ENCODE data around the gene GMFB.

DNA sequence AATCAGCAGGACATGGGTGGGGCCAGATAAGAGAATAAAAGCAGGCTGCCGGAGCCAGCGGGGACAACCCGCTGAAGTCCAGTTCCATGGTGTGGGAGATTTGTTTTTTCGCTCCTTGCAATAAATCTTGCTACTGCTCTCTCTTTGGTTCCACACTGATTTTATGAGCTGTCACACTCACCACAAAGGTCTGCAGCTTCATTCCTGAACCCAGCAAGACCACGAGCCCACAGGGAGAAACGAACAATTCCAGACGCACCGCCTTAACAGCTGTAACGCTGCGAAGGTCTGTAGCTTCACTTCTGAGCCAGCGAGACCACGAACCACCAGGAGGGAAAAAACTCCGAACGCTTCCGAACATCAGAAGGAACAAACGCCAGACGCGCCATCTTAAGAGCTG lies 44.8 kb downstream of the GMFB start:
- no peak for TF ChIP-seq ZNF8 (CRISPR knock-in tag; IDR thresholded peaks at IDR 0.05)
- no peak for TF ChIP-seq ARNTL (CRISPR knock-in tag; IDR thresholded peaks at IDR 0.05; ENCODE audit: borderline replicate concordance, low read depth)
- TF ChIP-seq RARB (CRISPR knock-in tag; IDR thresholded peaks at IDR 0.05), result no peak
- no peak for TF ChIP-seq OSR1 (CRISPR knock-in tag; IDR thresholded peaks at IDR 0.05)
- TF ChIP-seq TOX (CRISPR knock-in tag; IDR thresholded peaks at IDR 0.05; ENCODE audit: borderline replicate concordance), result no peak
- TF ChIP-seq ZFP3 (CRISPR knock-in tag; IDR thresholded peaks at IDR 0.05), result no peak
- TF ChIP-seq, protein P1, sequence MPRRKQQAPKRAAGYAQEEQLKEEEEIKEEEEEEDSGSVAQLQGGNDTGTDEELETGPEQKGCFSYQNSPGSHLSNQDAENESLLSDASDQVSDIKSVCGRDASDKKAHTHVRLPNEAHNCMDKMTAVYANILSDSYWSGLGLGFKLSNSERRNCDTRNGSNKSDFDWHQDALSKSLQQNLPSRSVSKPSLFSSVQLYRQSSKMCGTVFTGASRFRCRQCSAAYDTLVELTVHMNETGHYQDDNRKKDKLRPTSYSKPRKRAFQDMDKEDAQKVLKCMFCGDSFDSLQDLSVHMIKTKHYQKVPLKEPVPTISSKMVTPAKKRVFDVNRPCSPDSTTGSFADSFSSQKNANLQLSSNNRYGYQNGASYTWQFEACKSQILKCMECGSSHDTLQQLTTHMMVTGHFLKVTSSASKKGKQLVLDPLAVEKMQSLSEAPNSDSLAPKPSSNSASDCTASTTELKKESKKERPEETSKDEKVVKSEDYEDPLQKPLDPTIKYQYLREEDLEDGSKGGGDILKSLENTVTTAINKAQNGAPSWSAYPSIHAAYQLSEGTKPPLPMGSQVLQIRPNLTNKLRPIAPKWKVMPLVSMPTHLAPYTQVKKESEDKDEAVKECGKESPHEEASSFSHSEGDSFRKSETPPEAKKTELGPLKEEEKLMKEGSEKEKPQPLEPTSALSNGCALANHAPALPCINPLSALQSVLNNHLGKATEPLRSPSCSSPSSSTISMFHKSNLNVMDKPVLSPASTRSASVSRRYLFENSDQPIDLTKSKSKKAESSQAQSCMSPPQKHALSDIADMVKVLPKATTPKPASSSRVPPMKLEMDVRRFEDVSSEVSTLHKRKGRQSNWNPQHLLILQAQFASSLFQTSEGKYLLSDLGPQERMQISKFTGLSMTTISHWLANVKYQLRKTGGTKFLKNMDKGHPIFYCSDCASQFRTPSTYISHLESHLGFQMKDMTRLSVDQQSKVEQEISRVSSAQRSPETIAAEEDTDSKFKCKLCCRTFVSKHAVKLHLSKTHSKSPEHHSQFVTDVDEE (CRISPR knock-in tag; IDR thresholded peaks at IDR 0.05), result no peak
- TF ChIP-seq, protein P2, sequence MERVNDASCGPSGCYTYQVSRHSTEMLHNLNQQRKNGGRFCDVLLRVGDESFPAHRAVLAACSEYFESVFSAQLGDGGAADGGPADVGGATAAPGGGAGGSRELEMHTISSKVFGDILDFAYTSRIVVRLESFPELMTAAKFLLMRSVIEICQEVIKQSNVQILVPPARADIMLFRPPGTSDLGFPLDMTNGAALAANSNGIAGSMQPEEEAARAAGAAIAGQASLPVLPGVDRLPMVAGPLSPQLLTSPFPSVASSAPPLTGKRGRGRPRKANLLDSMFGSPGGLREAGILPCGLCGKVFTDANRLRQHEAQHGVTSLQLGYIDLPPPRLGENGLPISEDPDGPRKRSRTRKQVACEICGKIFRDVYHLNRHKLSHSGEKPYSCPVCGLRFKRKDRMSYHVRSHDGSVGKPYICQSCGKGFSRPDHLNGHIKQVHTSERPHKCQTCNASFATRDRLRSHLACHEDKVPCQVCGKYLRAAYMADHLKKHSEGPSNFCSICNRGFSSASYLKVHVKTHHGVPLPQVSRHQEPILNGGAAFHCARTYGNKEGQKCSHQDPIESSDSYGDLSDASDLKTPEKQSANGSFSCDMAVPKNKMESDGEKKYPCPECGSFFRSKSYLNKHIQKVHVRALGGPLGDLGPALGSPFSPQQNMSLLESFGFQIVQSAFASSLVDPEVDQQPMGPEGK (CRISPR knock-in tag; IDR thresholded peaks at IDR 0.05; ENCODE audit: borderline replicate concordance), result no peak
- no peak for TF ChIP-seq BACH2 (CRISPR knock-in tag; IDR thresholded peaks at IDR 0.05; ENCODE audit: borderline replicate concordance)
- TF ChIP-seq, protein P3, sequence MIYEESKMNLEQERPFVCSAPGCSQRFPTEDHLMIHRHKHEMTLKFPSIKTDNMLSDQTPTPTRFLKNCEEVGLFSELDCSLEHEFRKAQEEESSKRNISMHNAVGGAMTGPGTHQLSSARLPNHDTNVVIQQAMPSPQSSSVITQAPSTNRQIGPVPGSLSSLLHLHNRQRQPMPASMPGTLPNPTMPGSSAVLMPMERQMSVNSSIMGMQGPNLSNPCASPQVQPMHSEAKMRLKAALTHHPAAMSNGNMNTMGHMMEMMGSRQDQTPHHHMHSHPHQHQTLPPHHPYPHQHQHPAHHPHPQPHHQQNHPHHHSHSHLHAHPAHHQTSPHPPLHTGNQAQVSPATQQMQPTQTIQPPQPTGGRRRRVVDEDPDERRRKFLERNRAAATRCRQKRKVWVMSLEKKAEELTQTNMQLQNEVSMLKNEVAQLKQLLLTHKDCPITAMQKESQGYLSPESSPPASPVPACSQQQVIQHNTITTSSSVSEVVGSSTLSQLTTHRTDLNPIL (CRISPR knock-in tag; IDR thresholded peaks at IDR 0.05; ENCODE audit: low read depth), result no peak
- no peak for TF ChIP-seq TCF4 (CRISPR knock-in tag; IDR thresholded peaks at IDR 0.05; ENCODE audit: borderline replicate concordance)
- TF ChIP-seq ISL1 (CRISPR knock-in tag; IDR thresholded peaks at IDR 0.05), result no peak

Measured in SK-N-SH treated with all-trans-retinoic acid at 6 μM for 48 hours (cell line).